ENCODE measurements around the gene TMEM215.
"Not testable (repeated sequence)": the region's sequence is repeated elsewhere in the genome, so short reads cannot be mapped to it uniquely, and the experiment has no call there.

Gene TMEM215, protein sequence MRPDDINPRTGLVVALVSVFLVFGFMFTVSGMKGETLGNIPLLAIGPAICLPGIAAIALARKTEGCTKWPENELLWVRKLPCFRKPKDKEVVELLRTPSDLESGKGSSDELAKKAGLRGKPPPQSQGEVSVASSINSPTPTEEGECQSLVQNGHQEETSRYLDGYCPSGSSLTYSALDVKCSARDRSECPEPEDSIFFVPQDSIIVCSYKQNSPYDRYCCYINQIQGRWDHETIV

DNA sequence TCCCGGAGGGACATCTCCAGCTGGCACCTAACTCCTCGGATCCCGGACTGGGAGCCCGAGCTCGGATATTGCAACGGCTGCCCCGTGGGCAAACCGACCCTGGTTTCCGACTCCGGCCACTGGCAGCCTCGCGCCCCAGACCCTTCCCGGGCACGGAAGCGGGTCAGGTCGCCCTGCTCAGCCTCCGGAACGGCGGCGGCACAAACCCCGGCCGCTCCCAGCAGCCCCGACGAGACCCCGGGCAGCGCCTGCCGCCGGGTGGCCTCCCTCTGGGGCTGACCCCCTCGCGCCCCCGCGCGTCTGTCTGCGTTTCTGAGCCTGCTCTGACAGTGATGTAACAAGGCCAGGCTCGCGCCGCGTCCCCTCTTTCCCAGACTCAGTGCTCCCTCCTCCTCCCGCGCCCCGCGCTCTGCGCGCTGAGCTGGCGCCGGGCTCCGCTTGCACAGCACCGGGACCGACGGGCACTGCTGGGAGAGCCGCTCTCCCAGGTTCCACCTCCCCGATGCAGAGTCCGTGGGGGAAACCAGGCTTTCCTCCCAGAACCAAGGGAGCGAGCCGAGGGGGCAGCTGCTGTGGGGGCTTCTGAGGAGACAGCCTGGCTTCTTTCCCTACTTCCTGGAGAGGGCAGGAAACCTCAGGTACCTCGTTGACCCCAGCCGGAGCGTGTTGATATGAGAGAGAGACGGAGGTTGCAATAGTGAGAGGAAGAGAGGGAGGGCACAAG is at the start of gene TMEM215:
Gene TMEM215 (plus strand): TSS at position 373 of the 724 bp plus-strand sequence. CDS start 644 bp downstream, outside the sequence.
- in situ Hi-C loops (cut with MboI; ENCODE audit: low sequenced_read_pairs), result no loop called here

DNA sequence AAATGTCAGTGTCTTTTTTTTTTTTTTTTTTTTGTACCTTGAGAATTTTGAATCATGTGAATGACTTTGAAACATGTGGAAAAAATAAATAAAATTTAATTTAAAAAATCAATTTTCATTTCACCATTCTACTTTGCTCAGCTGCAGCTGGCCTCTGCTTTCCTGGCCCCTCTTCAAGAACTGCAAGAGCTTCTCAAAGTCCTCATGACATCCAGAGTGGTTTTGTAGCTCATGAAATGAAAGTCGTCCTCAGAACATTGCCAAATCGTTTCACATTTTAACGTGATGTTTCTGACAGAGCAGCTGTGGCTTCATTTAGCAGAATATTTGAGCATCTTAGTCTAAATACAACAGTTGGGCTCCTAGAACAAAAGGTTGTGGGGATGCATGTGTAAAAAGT is 47.9 kb upstream of the TMEM215 start:
- in situ Hi-C loops (cut with MboI; ENCODE audit: low sequenced_read_pairs), result loop anchor here (25.0 kb wide), 1 partner anchor 98 kb away; the partner anchor contains the start of gene TAF1L

DNA sequence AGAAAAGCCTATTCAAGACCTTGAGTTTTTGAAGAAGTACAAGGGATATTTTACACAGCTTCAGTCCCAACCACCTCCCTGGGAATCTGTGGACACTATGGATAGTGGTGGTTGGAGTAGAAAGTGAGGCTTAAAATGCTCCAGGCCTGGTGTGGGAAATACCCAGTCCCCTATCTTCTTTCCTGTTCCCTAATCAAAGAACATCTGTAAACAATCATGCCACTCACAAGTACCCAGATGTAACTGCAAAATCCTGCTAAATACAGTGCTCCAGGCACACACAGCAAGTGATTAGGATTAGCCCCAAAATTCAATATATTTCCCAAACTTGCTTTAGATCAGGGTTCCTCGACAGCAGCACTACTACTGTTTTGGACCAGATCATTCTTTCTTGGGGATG is 46.0 kb upstream of the TMEM215 start:
- in situ Hi-C loops (cut with MboI; ENCODE audit: low sequenced_read_pairs), result loop anchor here (25.0 kb wide), 1 partner anchor 100 kb away; the partner anchor contains the start of gene TAF1L

DNA sequence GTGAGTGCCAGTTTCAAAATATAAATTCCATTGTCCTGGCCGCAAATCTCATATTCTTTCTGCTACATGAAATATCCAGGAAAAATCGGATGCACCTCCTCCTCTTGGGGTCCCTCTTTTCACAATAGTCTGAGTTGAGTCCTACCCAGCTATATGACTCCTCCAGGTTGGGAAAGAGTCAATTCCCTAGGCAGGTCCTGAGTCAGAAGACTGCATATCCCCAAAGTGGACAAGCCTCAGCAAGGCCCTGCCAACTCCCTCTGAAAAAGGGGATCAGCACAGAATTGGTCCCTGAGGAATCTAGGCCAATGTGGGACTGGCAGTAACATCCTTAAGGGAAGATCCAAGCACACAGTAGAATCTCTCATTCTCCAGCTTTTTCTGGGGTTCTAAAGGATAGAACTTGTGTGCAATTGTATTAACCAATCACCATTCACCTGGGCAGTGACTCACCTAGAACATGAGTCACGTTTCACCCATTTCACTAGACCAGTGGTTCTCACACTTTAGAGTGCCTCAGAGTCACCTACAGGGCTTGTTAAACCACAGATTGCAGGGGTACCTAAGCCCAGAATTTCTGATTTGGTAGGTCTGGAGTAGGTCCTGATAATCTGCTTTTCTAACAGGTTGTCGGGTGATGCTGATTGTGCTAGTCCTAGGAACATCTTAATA is 44.7 kb upstream of the TMEM215 start:
- in situ Hi-C loops (cut with MboI; ENCODE audit: low sequenced_read_pairs), result loop anchor here (25.0 kb wide), 1 partner anchor 101 kb away; the partner anchor contains the start of gene TAF1L

DNA sequence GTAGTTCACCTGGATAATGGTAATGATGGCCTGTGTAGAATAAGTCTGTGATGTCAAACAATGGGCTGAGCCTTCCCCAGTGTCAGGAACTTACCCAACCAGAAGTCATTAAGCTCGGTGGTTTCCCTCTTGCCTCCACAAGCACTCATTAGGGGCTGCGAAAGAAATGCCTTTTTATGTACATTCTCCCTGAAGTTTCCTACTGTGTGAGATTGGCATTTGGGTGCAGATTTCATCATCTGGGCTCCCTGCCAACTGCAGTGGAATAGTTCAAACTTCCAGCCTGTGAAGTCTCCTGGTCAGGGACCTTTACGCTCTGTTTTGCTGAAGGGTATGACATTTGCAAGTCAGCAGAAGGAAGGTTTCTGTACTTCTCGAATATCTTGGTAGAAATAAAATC is 41.6 kb upstream of the TMEM215 start:
- in situ Hi-C loops (cut with MboI; ENCODE audit: low sequenced_read_pairs), result loop anchor here (25.0 kb wide), 1 partner anchor 104 kb away; the partner anchor contains the start of gene TAF1L

DNA sequence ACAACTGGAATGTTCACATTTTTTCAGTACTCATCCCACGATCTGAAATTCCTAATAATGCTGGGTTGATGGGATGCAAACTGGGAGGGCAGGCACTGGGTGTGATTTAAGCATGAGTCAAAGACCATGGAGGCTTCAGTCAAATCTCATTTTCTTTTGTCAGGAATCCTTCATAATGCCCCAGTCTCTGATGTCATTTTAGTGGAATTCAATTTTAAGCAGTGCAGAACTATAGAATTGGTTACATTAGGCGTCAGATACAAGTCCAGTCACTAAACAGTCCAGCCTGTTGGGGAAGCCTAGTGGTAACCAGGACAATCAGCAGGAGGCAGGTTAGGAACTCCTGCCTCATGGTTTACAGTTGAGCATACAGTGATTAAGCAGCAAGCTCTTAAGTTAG is 41.0 kb upstream of the TMEM215 start:
- in situ Hi-C loops (cut with MboI; ENCODE audit: low sequenced_read_pairs), result loop anchor here (25.0 kb wide), 1 partner anchor 105 kb away; the partner anchor contains the start of gene TAF1L

DNA sequence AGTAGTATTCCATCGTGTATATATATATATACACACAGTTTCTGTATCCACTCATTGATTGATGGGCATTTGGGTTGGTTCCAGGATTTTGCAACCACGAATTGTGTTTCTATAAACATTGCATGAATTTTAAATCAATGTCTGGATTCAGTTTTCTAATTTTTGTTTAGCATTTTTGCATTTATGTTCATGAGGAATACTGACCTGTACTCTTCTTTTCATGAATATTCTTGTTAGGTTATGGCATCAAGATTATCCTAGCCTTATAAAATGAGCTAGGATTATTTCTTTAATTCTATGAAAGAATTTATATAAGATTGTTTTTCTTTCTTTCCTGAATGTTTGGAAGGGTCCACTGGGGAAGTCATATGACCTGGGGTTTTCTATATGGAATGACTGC is 35.3 kb upstream of the TMEM215 start:
- in situ Hi-C loops (cut with MboI; ENCODE audit: low sequenced_read_pairs), result loop anchor here (25.0 kb wide), 1 partner anchor 111 kb away; the partner anchor contains the start of gene TAF1L

DNA sequence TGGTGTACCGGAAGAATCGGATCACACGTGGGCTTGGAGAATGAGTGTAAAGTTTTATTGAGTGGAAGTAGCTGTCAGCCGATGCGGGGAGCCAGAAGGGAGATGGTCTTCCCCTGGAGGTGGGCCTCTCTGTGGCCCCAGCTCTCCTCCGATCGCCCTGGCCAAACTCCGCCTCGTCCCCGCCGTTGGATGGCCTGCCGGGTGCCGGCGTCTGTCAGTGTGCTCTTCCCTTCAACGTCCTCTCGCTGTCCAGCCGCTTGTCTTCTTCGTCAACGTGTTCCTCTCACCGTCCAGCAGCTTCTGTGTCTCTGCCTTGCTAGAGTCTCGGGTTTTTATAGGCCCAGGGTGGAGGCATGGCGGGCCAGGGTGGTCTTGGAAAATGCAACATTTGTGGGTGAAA is 27.6 kb upstream of the TMEM215 start:
- in situ Hi-C loops (cut with MboI; ENCODE audit: low sequenced_read_pairs), result no loop called here

DNA sequence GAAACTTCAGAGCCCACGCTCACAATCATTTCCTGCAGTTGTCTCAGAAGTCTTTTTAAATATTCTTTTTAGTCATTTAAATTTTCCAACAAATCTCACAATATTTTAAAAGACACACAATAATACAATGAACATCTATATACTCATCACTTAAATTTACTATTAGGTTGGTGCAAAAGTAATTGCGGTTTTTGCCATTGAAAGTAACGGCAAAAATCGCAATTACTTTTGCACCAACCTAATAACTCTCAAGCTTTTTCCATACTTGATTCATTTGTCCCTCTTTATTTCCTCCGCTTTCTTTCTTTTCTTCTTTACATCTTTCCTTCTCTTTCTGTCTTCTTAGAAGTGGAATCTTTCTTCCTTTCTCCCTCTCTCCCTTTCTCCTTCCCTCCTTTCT is 19.2 kb upstream of the TMEM215 start:
- in situ Hi-C loops (cut with MboI; ENCODE audit: low sequenced_read_pairs), result no loop called here

DNA sequence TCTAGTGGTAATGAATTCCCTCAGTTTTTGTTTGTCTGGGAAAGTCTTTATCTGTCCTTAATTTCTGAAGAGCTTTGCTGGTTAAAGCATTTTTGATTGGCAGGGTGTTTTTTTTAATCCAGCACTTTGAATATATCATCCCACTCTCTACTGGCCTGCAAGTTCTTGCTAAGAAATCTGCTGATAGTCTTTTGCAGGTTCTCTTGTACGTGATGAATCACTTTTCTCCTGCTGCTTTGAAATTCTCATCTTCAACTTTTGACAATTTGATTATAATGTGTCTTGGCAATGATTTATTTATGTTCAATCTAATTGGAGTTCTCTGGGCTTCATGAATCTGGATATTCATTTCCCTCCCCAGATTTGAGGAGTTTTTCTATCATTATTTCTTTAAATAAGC is 8.1 kb upstream of the TMEM215 start:
- in situ Hi-C loops (cut with MboI; ENCODE audit: low sequenced_read_pairs), result no loop called here

DNA sequence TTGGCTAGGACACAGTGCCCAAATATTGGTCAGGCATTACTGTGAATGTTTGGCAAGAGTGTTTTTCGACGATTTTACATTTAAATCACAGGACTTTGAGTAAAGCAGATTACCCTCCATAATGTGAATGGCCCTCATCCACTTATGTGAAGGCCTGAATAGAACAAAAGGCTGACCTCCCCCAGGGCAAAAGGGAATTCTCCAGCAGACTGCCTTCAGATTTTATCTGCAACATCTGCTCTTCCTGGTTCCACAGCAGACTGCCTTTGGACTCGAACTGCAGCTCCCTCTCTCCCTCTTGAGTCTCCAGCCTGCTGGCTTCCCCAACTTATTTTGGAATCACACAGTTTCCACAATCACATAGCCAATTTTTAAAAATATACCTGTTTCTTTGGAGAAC is 7.1 kb upstream of the TMEM215 start:
- in situ Hi-C loops (cut with MboI; ENCODE audit: low sequenced_read_pairs), result no loop called here

DNA sequence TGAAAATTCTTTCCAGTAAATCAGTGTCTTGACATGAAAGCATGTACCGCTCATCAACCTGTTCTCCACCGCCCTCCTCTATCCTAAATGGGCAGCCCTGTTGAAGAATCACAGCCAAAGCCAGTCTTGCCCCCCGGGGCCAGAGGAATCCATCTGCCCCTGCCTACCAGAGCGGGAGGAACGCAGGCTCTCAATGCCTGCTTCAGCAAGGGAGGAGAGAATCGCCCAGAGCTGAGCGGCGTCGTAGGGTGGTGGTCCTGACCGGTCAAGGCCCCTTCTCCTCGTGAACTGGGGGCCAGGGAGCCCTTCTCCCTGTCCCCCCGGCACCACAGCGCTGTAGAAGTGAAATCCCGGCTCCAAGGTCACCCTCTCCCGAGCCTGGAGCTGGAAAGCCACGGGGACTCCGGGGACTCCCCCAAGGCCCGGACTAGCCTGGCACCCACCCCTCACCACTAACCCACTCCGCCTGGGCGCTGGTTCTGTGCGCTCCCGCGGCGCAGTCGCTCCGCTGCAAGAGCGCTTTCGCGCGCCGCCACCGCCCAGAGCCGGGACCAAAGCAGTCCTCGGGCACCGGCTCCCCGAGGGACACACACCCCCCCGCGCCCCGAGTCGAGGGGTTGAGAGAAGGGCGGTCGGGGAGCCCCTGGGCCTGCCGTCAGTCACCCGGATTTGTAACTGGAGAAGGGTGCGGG is 718 bp upstream of the TMEM215 start:
- in situ Hi-C loops (cut with MboI; ENCODE audit: low sequenced_read_pairs), result no loop called here

DNA sequence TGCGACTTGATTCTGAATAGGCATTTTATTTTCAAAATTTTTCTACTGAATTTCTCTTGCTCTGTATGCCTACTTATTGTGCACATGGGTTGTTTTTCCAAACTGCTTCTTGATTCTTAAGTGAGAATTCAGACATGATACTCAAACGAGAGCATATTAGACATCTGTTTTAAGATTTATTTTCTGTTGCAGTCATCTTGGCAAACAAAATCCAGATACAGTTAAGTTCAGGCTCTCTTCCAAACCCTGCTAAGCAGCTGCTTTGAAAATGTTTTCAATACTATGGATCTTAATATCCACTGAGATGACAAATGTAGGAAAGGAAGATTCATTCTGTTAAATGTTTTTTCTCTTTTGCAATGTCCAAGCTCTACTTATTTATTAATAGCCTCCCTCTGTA is 4.5 kb downstream of the TMEM215 start:
- in situ Hi-C loops (cut with MboI; ENCODE audit: low sequenced_read_pairs), result no loop called here

DNA sequence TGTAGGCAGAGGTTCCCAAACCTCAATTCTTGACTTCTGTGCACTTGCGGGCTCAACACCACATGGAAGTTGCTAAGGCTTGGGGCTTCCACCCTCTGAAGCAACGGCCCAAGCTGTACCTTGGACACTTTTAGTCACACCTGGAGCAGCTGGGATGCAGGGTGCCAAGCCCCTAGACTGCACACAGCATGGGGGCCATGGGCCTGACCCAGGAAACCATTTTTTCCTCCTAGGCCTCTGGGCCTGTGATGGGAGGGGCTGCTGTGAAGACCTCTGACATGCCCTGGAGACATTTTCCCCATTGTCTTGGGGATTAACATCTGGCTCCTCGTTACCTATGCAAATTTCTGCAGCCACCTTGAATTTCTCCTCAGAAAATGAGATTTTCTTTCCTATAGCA is 12.7 kb downstream of the TMEM215 start:
- in situ Hi-C loops (cut with MboI; ENCODE audit: low sequenced_read_pairs), result not testable (repeated sequence)

DNA sequence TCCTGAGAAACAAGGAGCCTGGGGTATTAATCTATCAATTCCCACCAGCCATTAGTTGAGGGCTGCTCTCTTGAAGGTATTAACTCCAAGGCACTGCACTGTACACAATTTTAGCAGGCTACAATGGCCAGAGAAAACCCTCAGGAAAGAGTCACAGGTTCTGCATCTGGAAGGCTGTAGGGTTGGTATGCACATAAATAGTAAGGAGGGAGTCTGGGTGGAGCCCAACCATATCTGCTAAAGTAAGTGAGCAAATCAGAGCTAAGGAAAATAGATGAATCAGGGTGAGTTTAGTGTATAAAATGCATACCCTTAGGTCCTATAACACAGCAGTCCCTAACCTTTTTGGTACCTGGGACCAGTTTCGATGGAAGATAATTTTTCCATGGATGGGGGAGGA is 18.2 kb downstream of the TMEM215 start:
- in situ Hi-C loops (cut with MboI; ENCODE audit: low sequenced_read_pairs), result no loop called here

DNA sequence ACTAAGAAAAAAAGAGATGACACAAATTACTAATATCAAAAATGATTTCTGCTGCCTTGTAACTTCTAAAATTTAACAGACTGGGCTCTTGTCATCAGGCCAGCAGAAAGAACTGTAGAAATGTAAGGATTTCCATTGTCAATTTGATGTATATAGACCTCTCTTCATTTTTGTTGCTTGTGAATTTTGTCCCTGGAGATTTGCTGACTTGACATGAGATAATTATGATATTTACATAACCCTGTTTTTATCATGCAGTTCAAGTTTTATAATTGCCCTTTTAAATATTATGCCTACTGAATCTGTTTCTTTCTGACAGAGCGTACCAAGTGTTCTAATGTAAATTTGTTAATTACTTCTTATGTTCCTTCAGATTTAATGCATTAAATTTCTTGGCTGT is 23.9 kb downstream of the TMEM215 start:
- in situ Hi-C loops (cut with MboI; ENCODE audit: low sequenced_read_pairs), result no loop called here

DNA sequence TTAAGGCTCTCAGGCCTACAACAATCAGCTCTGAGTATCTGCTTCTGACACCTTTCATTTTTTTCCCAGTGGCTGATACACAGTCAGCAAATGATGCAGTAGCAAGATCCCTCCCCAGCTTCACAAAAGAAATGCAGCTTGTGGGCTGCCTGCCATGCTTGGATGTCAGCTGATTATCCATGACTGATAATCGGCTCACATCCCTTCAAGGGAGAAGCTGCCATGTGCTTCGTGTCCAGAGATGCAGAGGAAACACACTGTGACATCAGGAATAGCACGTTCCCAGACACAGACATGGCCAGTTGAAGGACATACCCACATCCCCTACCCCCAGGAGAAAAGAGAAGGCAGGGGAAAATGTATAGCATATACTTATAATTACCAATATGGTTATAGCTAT is 27.9 kb downstream of the TMEM215 start:
- in situ Hi-C loops (cut with MboI; ENCODE audit: low sequenced_read_pairs), result no loop called here

DNA sequence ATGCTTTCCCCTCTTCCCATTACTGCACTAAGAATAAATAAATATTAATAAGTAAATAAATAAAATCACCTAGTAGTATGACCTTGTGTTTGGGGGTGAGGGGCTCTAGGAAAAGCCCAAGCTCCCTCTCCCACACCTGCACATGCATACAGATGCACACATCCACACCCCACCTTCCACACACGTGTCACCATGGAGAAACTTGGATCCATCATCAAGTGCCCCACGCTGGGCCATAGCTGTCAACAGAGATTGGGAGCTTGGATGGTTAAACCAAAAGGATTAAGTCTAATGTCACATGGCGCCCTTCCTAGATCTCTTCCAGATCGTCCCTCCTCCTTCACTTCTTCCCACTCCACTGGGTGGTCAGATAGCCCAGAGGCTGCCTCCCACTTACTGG is 37.0 kb downstream of the TMEM215 start:
- in situ Hi-C loops (cut with MboI; ENCODE audit: low sequenced_read_pairs), result no loop called here

DNA sequence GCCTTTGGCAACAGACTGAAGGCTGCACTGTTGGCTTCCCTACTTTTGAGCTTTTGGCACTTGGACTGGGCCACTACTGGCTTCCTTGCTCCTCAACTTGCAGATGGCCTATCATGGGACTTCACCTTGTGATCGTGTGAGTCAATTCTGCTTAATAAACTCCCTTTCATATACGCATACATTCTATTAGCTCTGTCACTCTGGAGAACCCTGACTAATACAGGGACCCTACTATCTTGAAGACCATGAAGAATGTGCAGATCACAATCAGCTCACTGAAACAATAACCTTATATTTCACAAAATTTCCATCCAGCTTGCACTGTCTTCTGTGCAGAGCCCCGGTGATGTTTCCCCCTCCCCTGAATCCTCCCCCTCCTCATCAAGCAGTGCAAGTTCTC is 39.8 kb downstream of the TMEM215 start:
- in situ Hi-C loops (cut with MboI; ENCODE audit: low sequenced_read_pairs), result no loop called here

DNA sequence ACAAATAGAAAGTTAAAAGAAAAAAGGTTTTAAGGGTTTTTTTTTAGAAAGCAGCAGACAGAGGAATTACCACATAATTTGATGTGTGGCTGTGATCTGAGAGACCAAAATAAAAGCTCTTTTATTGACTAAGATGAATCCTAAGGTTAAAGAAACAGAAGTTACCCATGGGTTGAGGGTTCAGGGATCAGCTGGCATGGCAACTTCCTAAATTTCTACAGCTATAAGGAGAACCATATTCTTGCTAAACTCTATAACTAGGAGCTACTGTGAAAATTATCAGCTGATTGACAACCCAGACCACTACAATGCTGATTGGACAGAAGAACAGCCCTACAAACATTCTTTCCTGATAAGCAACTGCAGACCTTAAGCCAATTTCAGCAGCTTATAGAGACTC is 40.2 kb downstream of the TMEM215 start:
- in situ Hi-C loops (cut with MboI; ENCODE audit: low sequenced_read_pairs), result no loop called here

DNA sequence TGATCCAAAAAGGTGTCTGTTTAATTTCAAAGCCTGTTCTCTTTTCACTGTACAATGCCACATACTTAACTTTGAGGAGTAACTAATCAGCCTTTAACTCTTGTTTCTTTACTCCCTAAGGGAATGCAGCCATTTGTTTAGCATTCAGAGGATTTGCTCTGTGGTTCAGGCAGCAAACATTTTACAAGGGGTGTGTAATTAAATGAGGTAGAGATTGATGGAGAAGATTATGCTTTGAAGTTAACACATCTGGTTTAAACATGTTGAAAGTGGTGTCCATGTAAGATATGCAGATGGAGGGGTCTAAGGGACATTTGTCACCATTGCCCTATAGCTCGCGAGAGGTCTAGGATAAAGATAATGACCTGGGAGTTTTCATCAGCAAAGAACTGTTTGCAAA is 41.9 kb downstream of the TMEM215 start:
- in situ Hi-C loops (cut with MboI; ENCODE audit: low sequenced_read_pairs), result no loop called here
